ENCODE measurements around the gene EP300.

DNA sequence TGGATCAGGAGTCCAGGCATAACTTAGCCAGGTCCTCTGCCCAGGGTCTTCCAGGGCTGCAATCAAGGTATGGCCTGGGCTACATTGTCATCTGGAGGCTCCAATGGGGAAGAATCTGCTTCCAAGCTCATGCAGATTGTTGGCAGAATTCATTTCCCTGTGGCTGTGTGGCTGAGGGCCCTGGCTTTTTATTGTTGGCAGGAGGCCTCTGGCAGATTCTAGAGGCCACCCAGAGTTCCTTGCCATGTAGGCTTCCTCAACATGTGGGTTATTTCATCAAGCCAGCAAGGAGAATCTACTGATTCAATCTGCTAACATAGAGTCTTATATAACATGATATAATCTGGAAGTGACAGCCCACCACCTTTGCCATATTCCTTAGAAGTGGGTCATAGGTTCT, 16.4 kb upstream of the EP300 start:
- TF ChIP-seq, protein P1, sequence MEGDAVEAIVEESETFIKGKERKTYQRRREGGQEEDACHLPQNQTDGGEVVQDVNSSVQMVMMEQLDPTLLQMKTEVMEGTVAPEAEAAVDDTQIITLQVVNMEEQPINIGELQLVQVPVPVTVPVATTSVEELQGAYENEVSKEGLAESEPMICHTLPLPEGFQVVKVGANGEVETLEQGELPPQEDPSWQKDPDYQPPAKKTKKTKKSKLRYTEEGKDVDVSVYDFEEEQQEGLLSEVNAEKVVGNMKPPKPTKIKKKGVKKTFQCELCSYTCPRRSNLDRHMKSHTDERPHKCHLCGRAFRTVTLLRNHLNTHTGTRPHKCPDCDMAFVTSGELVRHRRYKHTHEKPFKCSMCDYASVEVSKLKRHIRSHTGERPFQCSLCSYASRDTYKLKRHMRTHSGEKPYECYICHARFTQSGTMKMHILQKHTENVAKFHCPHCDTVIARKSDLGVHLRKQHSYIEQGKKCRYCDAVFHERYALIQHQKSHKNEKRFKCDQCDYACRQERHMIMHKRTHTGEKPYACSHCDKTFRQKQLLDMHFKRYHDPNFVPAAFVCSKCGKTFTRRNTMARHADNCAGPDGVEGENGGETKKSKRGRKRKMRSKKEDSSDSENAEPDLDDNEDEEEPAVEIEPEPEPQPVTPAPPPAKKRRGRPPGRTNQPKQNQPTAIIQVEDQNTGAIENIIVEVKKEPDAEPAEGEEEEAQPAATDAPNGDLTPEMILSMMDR (IDR thresholded peaks at IDR 0.05) = no peak
- TF ChIP-seq POLR2A (IDR thresholded peaks at IDR 0.05) = no peak
